Measurements from ENCODE around the gene ADAD2.

DNA sequence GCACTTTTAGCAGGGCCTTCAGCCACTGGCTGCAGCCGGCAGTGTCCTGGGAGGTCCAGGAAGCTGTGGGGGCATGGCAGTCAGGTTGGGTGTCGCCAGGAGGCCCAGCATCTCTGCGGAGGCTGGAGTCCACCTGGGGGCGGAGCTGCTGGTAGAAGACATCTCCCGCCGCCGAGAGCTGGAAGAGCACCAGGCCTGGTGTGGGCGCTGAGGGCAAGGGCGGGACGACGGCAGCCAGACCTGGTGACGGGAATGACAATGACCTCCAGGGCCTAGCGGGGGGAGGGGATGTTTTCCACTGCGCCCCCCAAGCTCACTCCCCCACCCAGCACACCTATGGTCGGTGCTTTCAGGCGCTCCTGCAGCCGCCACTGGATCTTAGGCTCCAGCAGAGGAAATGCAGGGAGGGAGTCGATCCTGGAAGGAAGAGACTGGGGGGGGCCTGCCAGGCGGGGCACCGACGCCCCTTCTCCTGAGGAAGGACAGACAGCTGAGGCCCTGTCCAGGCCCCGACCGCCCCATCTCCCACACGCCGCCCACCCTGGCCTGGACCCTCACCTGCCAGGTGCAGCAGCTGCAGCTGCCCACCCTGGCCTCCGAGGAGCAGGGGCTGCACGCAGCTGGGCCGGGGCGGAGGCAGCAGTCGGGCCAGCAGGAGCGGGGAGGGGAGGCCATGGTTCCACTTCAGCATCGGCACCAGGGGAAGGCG lies 11.2 kb upstream of the ADAD2 start:
- no peak for TF ChIP-seq CTCF (conservative IDR thresholded peaks at IDR 0.05)
- TF ChIP-seq EZH2 (IDR thresholded peaks at IDR 0.05; ENCODE audit: low read depth): no peak
